PC-3 (cell line): ENCODE measurements around the gene THAP4.

ENCODE experiments used
- CTCF ChIP-seq: fragments of 300-600 bp; sonication (generic); conservative IDR thresholded peaks from 2 replicates; pipeline ENCODE4 v1.5.1; 2017; ENCODE audit warnings: antibody characterized with exemption, low read depth, mild to moderate bottlenecking, low read length
- EZH2 ChIP-seq: fragments of 300-600 bp; sonication (generic); IDR thresholded peaks from one replicate; pipeline ENCODE4 v1.6.1; 2017; ENCODE audit warnings: antibody characterized with exemption, mild to moderate bottlenecking, low read length; ENCODE audit not compliant: unreplicated experiment

- TF ChIP-seq CTCF (no peak), EZH2 (no peak)
These were observed 29.6 kb downstream of the THAP4 start for GRCh38 chr2:241607162-241607885.
